Urothelium cell line (cell line): ENCODE measurements around the gene STX10.

ENCODE experiments used
- DNase-seq: peaks from one replicate; pipeline ENCODE4 v3.0.0; 2011; ENCODE audit warnings: low spot score, mixed read lengths
- FAIRE-seq: peaks from 2 replicates; lab custom pipeline; 2011; peaks lifted over from hg19 to GRCh38; lab: Jason Lieb, UNC

STX10 gene

GRCh38 chr19:13101590-13102415 is 48.4 kb downstream of the STX10 start:
- no peak for FAIRE-seq
- DNase-seq = no peak

DNA sequence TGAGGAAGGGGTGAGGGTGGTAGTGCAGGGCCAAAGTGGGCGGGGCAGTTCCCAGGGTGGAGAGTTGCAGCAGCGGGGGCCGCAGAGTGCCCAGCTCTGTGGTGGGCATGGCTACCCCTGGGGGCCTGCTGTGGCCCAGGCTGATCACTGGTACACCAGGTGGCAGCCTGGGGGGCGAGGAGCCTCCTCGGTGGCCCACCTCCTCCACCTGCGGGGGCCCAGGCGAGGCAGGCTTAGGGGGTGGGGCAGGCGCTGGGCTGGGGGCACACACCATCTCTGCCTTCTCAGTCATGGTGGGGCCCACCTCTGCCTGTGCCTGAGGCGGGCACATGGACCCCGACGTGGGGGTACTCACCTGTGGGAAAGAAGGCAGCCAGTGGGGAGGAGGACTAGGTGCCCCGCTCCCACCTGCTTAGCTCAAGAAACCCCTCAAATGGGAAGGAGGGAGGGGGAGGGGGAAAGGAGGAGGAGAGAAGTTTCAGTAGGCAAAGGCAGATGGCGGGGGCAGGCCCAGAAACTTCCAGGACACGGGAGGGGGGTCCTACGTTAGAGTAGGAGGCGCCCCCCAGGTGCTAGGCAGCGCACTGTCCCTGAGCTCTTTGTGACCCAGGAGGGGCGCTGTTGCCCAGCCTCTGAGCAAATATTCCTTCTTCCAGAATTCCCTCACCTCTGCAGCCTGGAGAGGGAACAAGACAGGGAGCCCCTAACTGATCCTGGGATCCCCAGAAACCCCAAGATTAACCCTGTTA is 49.2 kb downstream of the STX10 start:
- DNase-seq (no peak), FAIRE-seq (no peak)

- FAIRE-seq (no peak), DNase-seq (no peak)
Measured at GRCh38 chr19:13100031-13100588, 50.1 kb downstream of the STX10 start.

DNA sequence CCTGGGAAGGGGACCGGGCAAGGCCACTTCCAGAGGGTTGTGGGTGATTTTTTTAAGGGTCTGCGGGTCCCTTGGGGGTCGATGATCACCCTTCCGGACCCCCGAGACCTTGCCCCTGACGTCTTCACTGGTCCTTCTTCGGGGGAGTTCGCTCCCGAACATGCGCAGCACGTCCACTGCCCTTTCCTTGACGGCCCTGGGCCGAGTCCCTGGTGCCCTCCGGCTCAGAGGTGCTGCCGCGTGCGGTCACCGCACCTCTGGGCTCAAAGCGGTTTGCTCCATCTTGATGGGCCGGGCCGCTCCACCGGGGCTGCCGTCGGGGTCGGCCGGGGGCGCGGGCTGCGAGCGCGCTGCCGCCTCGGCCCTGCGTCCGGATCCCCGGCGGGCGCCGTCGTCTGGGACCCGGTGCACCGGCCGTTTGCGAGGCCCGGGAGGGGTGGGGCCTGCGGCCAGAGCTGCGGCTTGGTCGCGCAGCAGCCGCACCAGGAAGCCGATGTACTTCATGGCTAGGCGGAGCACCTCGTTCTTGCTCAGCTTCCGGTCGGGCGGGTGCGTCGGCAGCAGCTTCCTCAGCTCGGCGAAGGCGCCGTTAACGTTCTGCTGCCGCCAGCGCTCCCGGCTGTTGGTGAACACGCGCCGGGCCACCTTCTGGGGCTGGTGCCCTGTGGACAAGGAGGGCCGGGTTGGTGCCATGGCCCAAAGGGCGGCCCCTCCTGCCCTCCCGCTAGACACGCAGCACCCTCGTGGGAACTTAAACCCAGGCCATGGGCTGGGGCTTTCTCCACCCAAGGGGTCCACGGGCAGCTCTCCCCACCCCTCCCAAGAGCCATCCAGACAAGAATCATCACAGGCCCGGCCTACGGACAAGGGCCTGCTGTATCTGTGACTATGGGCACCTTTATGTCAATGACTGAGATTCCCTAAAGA is 50.8 kb downstream of the STX10 start:
- DNase-seq (no peak), FAIRE-seq (no peak)

DNA sequence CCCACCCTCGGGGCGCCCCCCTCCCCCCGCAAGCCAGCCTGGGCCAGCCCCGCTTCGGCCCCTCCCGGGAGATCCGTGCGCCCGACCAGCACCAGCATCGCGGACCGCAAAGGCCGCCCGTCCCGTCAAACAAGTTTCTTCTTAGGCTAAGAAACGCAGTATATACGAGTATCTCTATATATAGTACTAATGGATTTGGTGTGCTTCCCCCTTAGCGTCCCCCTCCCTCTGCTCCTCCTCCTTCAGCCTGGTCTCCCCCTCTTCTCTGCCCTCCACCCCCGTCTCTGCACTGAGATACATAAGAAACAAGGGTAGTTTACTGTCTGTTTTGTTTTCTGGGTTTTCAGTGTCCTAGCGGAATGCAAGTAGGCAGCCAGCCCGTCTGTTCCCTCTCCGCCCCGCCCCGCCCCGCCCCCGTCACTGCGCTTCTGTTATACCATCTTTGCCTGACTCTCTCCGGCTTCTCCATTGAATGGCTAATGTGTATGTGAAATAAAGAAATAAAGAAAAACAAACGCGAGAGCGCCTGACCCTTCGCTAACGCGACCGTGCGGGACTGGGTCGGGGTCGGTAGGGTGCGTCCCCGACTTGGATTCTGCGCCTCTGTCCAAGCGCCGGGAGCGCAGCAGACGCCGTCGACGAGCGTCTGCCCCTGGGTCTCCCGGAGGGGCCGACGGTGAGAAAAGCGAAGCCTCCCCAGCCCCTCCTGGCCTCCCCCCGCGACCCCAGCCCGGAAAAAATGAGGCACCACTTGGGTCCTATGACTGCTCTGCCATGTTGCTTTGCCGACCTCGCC is 51.7 kb downstream of the STX10 start:
- no peak for FAIRE-seq
- DNase-seq = no peak

DNA sequence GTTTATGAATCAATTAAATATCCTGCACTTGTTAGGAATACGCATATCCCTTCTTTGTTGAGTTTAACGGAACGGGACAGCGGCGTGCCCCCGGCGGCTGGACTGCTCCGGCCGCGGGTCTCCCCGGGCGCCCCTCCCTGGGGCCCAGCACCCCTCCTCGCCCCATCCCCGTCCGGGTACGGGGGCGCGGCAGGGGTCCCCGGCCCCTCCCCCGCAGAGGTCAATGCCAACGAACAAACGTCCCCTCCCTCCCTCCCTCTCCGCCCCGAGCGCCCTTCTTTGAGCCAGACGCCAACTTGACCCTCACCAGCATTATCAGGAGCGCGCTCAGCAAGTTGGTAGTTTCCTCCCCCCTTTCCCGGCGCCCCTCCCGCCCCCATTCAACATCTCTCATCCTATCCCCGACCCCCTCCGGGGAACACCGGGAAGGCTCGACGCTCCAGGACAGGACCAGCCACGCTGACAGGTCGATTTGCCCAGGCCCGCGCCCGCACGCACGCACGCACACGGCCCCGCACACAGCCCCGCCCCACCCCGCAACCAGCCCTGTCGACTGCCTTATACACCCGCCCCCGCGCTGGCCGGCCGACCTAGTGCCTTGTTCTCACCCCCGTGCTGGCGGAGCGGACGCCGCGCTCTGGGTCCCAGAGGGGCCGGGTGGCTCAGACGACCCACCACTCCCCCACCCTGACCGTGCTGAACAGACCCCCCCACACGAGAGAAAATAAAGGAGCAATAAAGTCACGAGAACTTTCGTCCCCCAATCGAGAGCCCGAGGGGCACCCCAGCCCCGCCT is 52.5 kb downstream of the STX10 start:
- no peak for FAIRE-seq
- DNase-seq = no peak

DNA sequence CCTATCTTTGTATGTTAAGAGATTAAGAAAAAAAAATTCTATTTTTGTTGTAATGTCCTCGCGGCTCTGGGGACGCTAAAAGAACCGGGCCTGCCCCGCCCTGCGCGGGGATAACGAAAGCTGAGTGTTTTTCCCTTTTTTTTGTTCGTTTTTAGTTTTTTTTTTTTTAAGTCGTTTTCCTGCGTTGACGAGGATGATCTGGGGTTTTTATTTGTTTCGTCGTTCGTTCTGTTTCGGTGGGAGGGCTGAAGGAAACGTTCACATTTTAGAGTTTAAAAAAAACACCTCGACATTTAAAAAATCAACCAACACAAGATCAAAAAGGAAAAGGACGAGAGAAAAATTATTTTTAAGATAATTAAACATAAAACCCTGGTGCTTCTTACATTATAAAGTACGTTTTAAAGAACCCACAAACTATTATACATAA is 53.1 kb downstream of the STX10 start:
- FAIRE-seq (no peak), DNase-seq (no peak)

DNA sequence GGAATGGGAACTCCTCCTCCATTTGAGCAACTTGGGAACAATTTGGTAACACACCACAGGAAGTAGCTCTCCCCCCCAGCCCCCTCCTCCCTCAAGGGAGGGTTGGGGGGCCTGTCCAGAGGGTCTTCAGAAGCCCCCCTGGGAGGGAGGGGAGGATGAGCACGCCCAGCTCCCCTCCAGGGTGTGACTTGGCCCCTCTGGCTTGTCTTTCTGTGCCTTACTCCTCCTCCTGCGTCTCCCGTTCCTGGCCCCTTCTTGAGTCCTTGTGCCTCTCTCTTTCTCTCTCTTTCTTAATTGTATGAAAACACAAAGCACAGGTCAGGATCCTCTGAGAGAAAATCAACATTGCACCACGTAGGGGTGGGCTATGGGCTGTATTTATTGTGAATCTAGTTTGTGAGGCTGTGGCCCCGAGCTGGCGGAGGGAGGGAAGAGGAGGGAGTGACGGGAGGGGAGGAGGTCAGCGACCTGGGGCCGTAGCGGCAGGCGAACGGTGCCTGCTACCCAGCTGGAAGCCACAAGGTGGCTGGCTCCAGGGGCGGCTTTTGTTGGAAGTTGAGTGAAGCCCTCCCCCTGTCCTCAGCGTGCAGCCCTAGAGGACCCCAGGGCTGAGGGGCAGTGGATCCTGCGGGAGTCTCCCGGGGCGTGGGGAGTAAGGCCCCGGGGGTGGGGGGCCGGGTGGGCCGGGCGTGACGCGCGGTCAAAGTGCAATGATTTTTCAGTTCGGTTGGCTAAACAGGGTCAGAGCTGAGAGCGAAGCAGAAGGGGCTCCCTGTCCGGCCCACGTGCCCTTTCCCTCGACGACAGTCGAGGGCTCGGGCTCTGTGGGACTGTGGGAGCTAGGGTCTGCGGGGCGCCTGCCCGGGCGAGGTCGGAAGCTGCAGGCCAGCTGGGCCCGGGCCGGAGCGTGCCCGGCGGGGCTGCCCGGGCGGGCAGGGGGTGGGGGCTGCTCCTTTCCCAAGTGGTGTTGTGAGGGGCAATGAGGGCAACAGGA is 53.9 kb downstream of the STX10 start:
- DNase-seq (no peak), FAIRE-seq (no peak)

DNA sequence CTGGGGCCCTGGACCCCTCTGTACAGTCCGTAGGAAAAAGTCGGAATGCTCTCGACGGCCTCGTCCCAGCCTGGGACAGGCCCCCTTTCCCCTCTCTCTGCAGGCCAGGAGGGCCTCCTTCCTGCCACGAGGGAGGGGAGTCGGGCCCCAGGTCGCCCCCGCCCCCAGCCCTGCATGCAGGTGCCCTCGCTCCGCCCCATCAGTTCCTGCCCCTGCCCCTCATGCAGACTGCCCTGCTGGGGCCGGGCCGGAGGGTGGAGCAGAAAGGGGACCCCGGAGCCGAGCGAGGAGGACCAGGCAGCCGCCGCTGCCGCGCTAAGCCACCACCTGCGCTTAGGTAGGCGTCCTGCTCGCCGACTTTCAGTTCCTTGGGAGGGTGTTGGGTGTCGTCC is 54.8 kb downstream of the STX10 start:
- no peak for DNase-seq

DNA sequence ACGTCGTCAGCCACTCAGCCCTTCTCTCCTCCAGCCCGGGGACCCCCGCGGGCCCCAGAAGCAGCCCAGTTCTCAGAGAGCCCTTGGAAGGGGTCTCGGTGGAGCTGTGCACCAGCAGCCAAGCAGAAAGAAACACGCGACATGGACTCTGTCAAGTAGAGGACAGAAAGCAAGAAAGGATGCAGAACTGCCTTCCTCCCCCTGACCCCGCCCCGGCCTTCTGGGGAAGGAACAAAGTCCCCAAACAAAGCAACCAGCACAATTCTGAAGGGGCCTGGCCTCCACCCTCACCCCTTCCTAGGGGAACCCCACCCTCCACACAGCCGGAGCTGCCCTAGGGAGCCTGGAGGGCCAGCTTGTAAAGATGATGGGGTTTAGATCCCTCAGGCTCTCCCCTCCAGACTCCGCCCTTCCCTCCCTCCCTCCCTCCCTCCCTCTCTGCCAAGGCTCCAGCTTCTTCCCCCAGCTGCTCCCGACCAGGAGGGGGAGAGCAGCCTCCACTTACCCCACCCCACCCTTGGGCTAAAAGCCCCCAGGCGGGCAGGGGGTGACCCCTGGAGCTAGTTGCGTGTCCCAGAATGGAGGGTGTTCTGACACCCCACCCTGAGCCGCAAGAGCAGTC is 55.3 kb downstream of the STX10 start:
- no peak for FAIRE-seq
- DNase-seq = no peak

More for the DNA sequence above, 54.8 kb downstream of the STX10 start:
- no peak for FAIRE-seq

GRCh38 chr19:13094106-13094504 is 56.1 kb downstream of the STX10 start:
- FAIRE-seq = no peak

More at GRCh38 chr19:13094106-13094504, 56.1 kb downstream of the STX10 start:
- DNase-seq = no peak
